Body of pancreas (tissue), 4 donors: Measurements from ENCODE around the gene UMODL1. TPM values are rescaled to one million over a fixed set of nuclear protein-coding genes. Genes with fewer than 3 reads are reported as not detected.

Source experiments
- ATAC-seq: fragments of 150-250 bp; one replicate; pipeline ENCODE4 v1.9.1; 2016
- DNase-seq, 4 donors: peaks; one replicate each; pipeline ENCODE4 v3.0.0-alpha.2; 2019
- H3K27ac ChIP-seq, 4 donors: fragments of 200-600 bp; sonication (generic); 1 replicate in 3 of 4; 2 replicates in 1 of 4; pipeline versions ENCODE4 v1.5.1 to v1.6.1; 2016 to 2019; ENCODE audit warnings: mild to moderate bottlenecking in 1 of 4, mixed read lengths in 1 of 4, moderate library complexity in 1 of 4
- H3K27me3 ChIP-seq, 2 donors: fragments of 200-600 bp; sonication (generic); one replicate each; pipeline ENCODE4 v1.6.0; 2016; ENCODE audit warnings: mild to moderate bottlenecking in 1 of 2
- H3K36me3 ChIP-seq, 2 donors: fragments of 200-600 bp; sonication (generic); replicated peaks in 1 of 2; 2 replicates each; pipeline ENCODE4 v1.5.1; 2016; ENCODE audit warnings: low read depth in 2 of 2; ENCODE audit not compliant: insufficient read depth in 1 of 2
- H3K4me1 ChIP-seq: fragments of 200-600 bp; sonication (generic); one replicate; pipeline ENCODE4 v1.6.0; 2016
- H3K4me3 ChIP-seq, 2 donors: fragments of 200-600 bp; sonication (generic); 1 replicate in 1 of 2; 2 replicates in 1 of 2; pipeline ENCODE4 v1.5.1; 2016 to 2019
- H3K9me3 ChIP-seq, 3 donors: fragments of 200-600 bp; sonication (generic); 1 replicate in 2 of 3; 2 replicates in 1 of 3; pipeline ENCODE4 v1.5.1; 2016
- POLR2A ChIP-seq, 3 donors: fragments of 450-650 bp; IDR thresholded peaks; one replicate each; pipeline ENCODE4 v1.6.1; 2016; ENCODE audit warnings: antibody characterized with exemption in 3 of 3, mild to moderate bottlenecking in 2 of 3
- WGBS, 2 donors: methylation state at CpG; one replicate each; pipeline ENCODE4 v1.1.5; 2017; 5-methylcytosine and 5-hydroxymethylcytosine counted together
- intact Hi-C: fragments of 100-400 bp; cut with DNase I; formaldehyde crosslinking; loops from one replicate; pipeline ENCODE4 v1.15.1; 2023
- total RNA-seq, 2 donors: library from RNA; depleted of rRNA; stranded (reverse); fragments of >200 nt; gene quantifications; one replicate each; pipeline ENCODE4 v1.1.0, GENCODE V29; 2016
- TF ChIP-seq, protein P1 (sequence below), 7 experiments: fragments of 450-650 bp in 4 of 7; fragments of 200-600 bp in 3 of 7; sonication (generic) in 3 of 7; IDR thresholded peaks; one replicate each; pipeline ENCODE4 v1.5.1; 2016 to 2019; ENCODE audit warnings: antibody characterized with exemption in 7 of 7

The UMODL1 gene
- total RNA-seq, 2 donors from 2014 or later: not detected

DNA sequence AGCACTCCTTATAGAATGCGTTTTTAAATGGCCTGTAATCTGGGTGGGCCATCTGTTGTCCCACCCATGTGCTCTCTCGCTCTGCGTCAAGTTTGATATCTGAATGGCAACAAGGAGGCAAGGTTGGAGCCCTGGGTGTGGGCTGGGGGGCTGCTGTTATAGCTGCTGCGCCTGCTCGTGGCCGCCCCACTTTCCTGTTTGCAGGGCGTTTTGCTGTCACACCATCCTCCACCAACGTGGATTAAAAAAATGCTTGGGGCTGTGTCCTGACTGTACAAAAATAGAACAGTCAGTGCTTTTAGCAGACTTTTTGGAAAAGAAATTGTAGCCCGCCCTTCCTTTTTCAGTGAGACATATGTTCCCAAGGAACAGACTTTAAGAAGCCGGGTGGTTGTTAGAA is 25.4 kb downstream of the UMODL1 start:
- ATAC-seq: no peak
- DNase-seq: no peak
- intact Hi-C loops: no loop called here
- H3K4me1 ChIP-seq: no peaks in the 10 kb centered on the region
- H3K36me3 ChIP-seq: no peaks in the 10 kb centered on the region
- H3K27me3 ChIP-seq: no peaks in the 10 kb centered on the region
- H3K4me3 ChIP-seq: no peak overlapping the region
- H3K9me3 ChIP-seq: no peaks in the 10 kb centered on the region
- WGBS, 2 donors: 71 to 75% methylated on average over 10 of the region's 10 CpGs
- TF ChIP-seq POLR2A (IDR thresholded peaks at IDR 0.05): no peak
- TF ChIP-seq, protein P1, sequence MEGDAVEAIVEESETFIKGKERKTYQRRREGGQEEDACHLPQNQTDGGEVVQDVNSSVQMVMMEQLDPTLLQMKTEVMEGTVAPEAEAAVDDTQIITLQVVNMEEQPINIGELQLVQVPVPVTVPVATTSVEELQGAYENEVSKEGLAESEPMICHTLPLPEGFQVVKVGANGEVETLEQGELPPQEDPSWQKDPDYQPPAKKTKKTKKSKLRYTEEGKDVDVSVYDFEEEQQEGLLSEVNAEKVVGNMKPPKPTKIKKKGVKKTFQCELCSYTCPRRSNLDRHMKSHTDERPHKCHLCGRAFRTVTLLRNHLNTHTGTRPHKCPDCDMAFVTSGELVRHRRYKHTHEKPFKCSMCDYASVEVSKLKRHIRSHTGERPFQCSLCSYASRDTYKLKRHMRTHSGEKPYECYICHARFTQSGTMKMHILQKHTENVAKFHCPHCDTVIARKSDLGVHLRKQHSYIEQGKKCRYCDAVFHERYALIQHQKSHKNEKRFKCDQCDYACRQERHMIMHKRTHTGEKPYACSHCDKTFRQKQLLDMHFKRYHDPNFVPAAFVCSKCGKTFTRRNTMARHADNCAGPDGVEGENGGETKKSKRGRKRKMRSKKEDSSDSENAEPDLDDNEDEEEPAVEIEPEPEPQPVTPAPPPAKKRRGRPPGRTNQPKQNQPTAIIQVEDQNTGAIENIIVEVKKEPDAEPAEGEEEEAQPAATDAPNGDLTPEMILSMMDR (IDR thresholded peaks at IDR 0.05): no peak
- H3K27ac ChIP-seq: no peak overlapping the region

DNA sequence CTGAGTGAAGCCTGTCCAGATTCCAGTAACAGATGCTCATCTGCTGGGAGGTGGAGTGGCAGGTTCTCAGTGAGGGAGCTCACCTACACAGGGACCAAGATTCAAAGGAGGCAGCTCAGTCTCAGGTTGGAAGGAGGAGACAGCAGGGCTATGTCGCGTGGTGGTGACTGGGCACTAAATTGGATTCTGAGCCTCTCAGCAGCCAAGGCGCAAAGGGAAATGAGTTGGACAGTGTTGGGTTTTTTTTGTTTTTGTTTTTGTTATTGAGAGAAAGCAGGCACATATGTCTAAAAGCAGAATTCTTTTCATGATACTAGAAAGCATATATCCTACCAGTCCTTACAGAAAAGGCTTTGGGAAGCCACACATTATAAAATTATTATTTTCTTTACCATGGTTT is 26.2 kb downstream of the UMODL1 start:
- 91 to 92% methylated on average over 3 of the region's 3 CpGs for WGBS, 2 donors
- H3K9me3 ChIP-seq: no peaks in the 10 kb centered on the region
- H3K36me3 ChIP-seq: no peaks in the 10 kb centered on the region
- H3K4me1 ChIP-seq: peaks cover 2% of the 10 kb centered on the region
- TF ChIP-seq, protein P1 (IDR thresholded peaks at IDR 0.05): no peak
- no peak for TF ChIP-seq POLR2A (IDR thresholded peaks at IDR 0.05)
- DNase-seq: no peak
- no peak for ATAC-seq
- H3K27ac ChIP-seq: no peak overlapping the region
- H3K4me3 ChIP-seq: no peak overlapping the region
- intact Hi-C loops: no loop called here
- H3K27me3 ChIP-seq: no peaks in the 10 kb centered on the region

DNA sequence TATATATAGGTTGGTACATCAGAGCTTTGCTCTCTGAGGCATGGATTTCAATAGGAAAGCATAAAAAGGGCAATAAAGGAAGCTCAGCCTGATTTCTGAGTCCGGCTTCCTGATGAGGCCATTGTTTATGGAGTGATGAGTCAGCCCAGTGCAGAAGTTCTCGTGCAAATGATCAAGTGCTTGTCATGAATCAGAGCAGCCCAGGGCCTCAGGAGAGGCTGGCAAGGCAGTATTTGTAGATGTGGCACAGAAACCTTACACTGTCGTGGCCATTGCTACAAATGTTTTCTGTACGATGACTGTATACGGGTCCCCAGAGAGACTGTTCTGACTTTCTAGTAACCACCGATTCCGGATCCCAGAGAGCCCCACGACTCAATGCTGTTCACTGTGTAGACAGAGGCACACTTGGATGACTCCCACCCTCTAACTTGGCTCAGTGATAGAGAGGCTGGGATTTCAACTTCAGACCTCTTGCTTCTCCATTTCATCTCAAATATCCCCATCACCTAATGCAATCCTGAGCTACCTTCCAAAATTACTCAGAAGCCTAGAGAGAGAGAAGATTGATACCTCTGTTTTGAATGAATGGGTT is 26.8 kb downstream of the UMODL1 start:
- TF ChIP-seq, protein P1 (IDR thresholded peaks at IDR 0.05): no peak
- TF ChIP-seq POLR2A (IDR thresholded peaks at IDR 0.05): no peak
- DNase-seq (peak in 3 of 4 donors; percentile 36 to 74 (median 38)), ATAC-seq (peak; percentile 65)
- Histone ChIP-seq H3K27ac (no peak overlapping the region), H3K27me3 (no peaks in the 10 kb centered on the region), H3K4me3 (no peak overlapping the region), H3K9me3 (no peaks in the 10 kb centered on the region), H3K36me3 (no peaks in the 10 kb centered on the region), H3K4me1 (peaks cover 8% of the 10 kb centered on the region)
- 59 to 63% methylated on average over 7 to 8 of the region's 8 CpGs for WGBS, 2 donors
- intact Hi-C loops: no loop called here

DNA sequence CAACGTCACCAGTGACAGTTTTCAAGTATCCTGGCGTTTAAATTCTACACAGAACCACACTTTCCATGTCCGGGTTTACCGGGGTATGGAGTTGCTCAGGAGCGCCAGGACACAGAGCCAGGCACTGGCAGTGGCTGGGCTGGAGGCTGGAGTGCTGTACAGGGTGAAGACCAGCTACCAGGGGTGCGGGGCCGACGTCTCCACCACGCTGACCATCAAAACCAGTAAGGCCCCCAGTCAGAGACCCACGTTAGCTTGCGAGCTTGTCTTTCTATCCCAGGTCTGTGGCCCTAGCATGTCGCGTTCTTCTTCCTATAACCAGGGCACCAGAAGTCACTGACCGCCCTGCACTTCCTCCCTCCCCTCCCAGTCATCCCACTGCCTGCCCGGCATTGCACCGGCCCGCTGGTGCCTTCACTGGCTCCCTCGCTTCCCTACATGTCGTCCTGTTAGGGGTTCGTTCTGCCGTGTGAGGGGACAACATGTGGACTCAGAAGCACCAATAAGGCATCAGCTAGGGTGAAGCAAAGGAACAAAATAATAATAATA is 27.9 kb downstream of the UMODL1 start:
- no peak for DNase-seq
- no peak for TF ChIP-seq POLR2A (IDR thresholded peaks at IDR 0.05)
- TF ChIP-seq, protein P1 (IDR thresholded peaks at IDR 0.05): no peak

DNA sequence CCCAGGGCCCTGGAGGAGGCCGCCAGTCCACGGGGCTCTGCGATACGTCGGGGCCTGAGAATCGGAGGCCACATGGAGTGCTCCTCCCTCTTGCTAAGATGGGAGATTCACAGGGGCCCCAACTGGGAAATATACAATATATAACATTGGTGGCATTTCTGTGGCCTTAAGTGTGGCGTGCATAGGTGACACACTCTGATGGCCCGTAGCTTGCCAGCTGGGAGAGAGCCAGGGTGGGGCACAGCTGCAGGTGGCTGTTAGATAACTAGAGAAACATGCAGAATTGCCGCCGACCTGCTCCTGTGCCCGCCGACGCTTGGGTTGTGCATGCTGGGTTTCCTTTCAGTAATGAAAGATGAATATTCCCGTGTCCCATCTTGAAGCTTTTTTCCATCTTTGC is 30.1 kb downstream of the UMODL1 start:
- WGBS, 2 donors: 88 to 90% methylated on average over 14 of the region's 14 CpGs
- Histone ChIP-seq H3K4me3 (no peak overlapping the region), H3K36me3 (no peaks in the 10 kb centered on the region), H3K4me1 (peaks cover 15% of the 10 kb centered on the region), H3K27ac (no peak overlapping the region), H3K9me3 (no peaks in the 10 kb centered on the region), H3K27me3 (no peaks in the 10 kb centered on the region)
- intact Hi-C loops: loop anchor here (10.0 kb wide), 1 partner anchor 86 kb away; the partner anchor contains the start of gene ZBTB21
- TF ChIP-seq POLR2A (IDR thresholded peaks at IDR 0.05): no peak
- TF ChIP-seq, protein P1 (IDR thresholded peaks at IDR 0.05): no peak
- DNase-seq (no peak), ATAC-seq (no peak)

More for the DNA sequence above, 27.9 kb downstream of the UMODL1 start:
- no peak overlapping the region for H3K27ac ChIP-seq
- H3K9me3 ChIP-seq: no peaks in the 10 kb centered on the region
- intact Hi-C loops: no loop called here
- 83 to 87% methylated on average over 20 of the region's 21 CpGs for WGBS, 2 donors
- H3K4me3 ChIP-seq: no peak overlapping the region
- no peaks in the 10 kb centered on the region for H3K36me3 ChIP-seq
- peaks cover 15% of the 10 kb centered on the region for H3K4me1 ChIP-seq
- no peak for ATAC-seq
- no peaks in the 10 kb centered on the region for H3K27me3 ChIP-seq
